ENCODE results near the gene IMP4. TPM values are rescaled to one million over a fixed set of nuclear protein-coding genes. Genes with fewer than 3 reads are reported as not detected.

IMP4 gene
- polyA plus RNA-seq, 1 of the 3 experiments (the other 2 are of a cell fraction) = 252 TPM

DNA sequence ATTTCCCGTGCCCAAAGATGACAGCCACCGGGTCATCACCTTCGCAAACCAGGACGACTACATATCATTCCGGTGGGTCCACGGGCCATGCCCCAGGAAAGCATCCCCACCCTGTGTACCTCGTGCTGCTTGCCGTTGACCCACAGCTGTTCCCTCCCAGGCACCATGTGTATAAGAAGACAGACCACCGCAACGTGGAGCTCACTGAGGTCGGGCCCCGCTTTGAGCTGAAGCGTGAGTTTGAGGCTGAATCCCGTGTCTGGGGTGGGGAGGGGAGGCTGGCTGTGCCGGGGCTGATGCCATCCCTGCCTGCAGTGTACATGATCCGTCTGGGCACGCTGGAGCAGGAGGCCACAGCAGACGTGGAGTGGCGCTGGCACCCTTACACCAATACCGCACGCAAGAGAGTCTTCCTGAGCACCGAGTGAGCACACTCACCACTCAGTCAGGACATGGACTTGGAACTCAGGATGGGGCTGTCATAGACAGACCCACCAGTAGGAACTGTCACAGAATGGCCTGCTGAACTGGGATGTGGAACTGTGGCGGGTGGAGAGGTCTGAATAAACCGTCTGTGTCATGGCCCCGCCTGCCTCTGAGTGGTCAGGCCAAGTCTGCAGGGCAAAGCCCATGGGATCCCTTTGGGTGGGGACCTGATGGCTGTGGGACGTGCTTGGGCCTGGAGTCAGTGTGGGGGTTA, 3.5 kb downstream of the IMP4 start:
- Histone ChIP-seq H3K9me2 (no peaks in the 10 kb centered on the region), H3K79me2 (ENCODE audit: insufficient read depth) (peaks cover 20% of the 10 kb centered on the region), H3K4me2 (no peak overlapping the region), H3K27me3 (ENCODE audit: insufficient read depth) (no peaks in the 10 kb centered on the region), H2AFZ (ENCODE audit: low read depth) (no peak overlapping the region), H3F3A (replicated peaks; ENCODE audit: insufficient read depth) (peaks cover 7% of the 10 kb centered on the region), H3K9ac (no peak overlapping the region), H3K4me1 (ENCODE audit: control insufficient read depth in 1 of 2, insufficient read depth in 2 of 2, low read depth in 1 of 2, low read length in 1 of 2) (peaks cover 5 to 8% of the 10 kb centered on the region in 2 experiments; a peak in 1 of 4 replicates), H4K20me1 (ENCODE audit: insufficient read depth) (peaks cover 9% of the 10 kb centered on the region; the same call in 1 of the 2 replicates), H3K4me3 (ENCODE audit: low read depth in 2 of 2, low read length in 1 of 2) (no peak overlapping the region), H3K36me3 (replicated peaks in 1 of 2; ENCODE audit: control insufficient read depth in 1 of 2, insufficient read depth in 2 of 2, low read length in 1 of 2) (peaks cover 27 to 48% of the 10 kb centered on the region in 2 experiments), H3K9me3 (no peaks in the 10 kb centered on the region), H3K27ac (ENCODE audit: low read depth in 2 of 2, low read length in 1 of 2) (no peak overlapping the region)
- TF ChIP-seq RAD21 (IDR thresholded peaks at IDR 0.05; ENCODE audit: low read length) = no peak
- TF ChIP-seq JUND (IDR thresholded peaks at IDR 0.05) = no peak
- no peak for TF ChIP-seq NRF1 (IDR thresholded peaks at IDR 0.05; ENCODE audit: low read depth, low read length)
- no peak for TF ChIP-seq EP300 (IDR thresholded peaks at IDR 0.05; ENCODE audit: borderline replicate concordance in 1 of 2, low read depth in 1 of 2, low read length in 1 of 2)
- no peak for TF ChIP-seq POLR2AphosphoS5 (IDR thresholded peaks at IDR 0.05; ENCODE audit: low read depth, low read length)
- no peak for TF ChIP-seq ELF1 (IDR thresholded peaks at IDR 0.05)
- TF ChIP-seq TAF1 (IDR thresholded peaks at IDR 0.05; ENCODE audit: borderline replicate concordance, low read depth, low read length) = no peak
- TF ChIP-seq, protein P1, sequence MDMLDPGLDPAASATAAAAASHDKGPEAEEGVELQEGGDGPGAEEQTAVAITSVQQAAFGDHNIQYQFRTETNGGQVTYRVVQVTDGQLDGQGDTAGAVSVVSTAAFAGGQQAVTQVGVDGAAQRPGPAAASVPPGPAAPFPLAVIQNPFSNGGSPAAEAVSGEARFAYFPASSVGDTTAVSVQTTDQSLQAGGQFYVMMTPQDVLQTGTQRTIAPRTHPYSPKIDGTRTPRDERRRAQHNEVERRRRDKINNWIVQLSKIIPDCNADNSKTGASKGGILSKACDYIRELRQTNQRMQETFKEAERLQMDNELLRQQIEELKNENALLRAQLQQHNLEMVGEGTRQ (IDR thresholded peaks at IDR 0.05; ENCODE audit: borderline replicate concordance, low read depth, low read length) = no peak
- TF ChIP-seq SIN3A (IDR thresholded peaks at IDR 0.05; ENCODE audit: borderline replicate concordance, low read depth, low read length) = no peak
- CTCF ChIA-PET = interaction anchor here (1.3 kb wide), 1 partner anchor 10 kb away, joined by 4 read pairs; the partner anchor contains the start of gene PTPN18
- POLR2A ChIA-PET = no interaction called here
- 97% methylated on average over 18 of the region's 26 CpGs for WGBS (ENCODE audit: low lambda C conversion rate)
- no peak for DNase-seq

DNA sequence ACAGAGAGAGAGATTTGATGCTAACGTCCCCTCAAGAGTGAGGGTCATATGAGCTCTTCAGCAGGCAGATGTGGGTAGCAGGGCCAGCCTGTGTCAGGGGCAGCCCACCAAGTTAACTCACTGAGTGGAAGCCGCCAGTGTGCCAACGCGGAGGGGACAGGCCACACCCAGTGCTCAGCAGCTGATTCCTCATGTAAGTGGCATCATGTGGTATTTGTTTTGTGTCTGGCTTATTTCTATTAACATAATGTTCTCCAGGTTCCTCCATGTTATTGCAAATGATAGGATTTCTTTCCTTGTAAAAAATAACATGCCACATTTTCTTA, 4.0 kb downstream of the IMP4 start:
- POLR2A ChIA-PET = interaction anchor here (1.3 kb wide), 1 partner anchor 9 kb away, joined by 4 read pairs; no protein-coding TSS in a partner anchor
- TF ChIP-seq SMC3 (IDR thresholded peaks at IDR 0.05; ENCODE audit: low read depth, low read length) (no peak), TCF12 (IDR thresholded peaks at IDR 0.05) (no peak), RFX5 (IDR thresholded peaks at IDR 0.05; ENCODE audit: low read length) (no peak), JUND (IDR thresholded peaks at IDR 0.05) (no peak), GABPA (IDR thresholded peaks at IDR 0.05; ENCODE audit: low read depth) (no peak), GATA2 (CRISPR knock-in tag; IDR thresholded peaks at IDR 0.05) (no peak), TEAD4 (IDR thresholded peaks at IDR 0.05; ENCODE audit: borderline replicate concordance, insufficient read depth) (no peak), FOXJ3 (CRISPR knock-in tag; IDR thresholded peaks at IDR 0.05) (no peak), EZH2phosphoT487 (IDR thresholded peaks at IDR 0.05; ENCODE audit: borderline replicate concordance, low read depth) (no peak)
- TF ChIP-seq, protein P2, sequence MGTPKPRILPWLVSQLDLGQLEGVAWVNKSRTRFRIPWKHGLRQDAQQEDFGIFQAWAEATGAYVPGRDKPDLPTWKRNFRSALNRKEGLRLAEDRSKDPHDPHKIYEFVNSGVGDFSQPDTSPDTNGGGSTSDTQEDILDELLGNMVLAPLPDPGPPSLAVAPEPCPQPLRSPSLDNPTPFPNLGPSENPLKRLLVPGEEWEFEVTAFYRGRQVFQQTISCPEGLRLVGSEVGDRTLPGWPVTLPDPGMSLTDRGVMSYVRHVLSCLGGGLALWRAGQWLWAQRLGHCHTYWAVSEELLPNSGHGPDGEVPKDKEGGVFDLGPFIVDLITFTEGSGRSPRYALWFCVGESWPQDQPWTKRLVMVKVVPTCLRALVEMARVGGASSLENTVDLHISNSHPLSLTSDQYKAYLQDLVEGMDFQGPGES (IDR thresholded peaks at IDR 0.05; ENCODE audit: low read depth, low read length) = no peak

More for the DNA sequence above, 4.0 kb downstream of the IMP4 start:
- H4K20me1 ChIP-seq (ENCODE audit: insufficient read depth) = peaks cover 9% of the 10 kb centered on the region; the same call in 1 of the 2 replicates
- no peak overlapping the region for H3K27ac ChIP-seq (ENCODE audit: low read depth in 2 of 2, low read length in 1 of 2)
- peaks cover 27 to 48% of the 10 kb centered on the region in 2 experiments for H3K36me3 ChIP-seq (replicated peaks in 1 of 2; ENCODE audit: control insufficient read depth in 1 of 2, insufficient read depth in 2 of 2, low read length in 1 of 2)
- H3K9me2 ChIP-seq = no peaks in the 10 kb centered on the region
- peaks cover 4 to 5% of the 10 kb centered on the region in 2 experiments; a peak in 1 of 4 replicates for H3K4me1 ChIP-seq (ENCODE audit: control insufficient read depth in 1 of 2, insufficient read depth in 2 of 2, low read depth in 1 of 2, low read length in 1 of 2)
- H3K4me2 ChIP-seq = no peak overlapping the region
- H3K79me2 ChIP-seq (ENCODE audit: insufficient read depth) = peaks cover 20% of the 10 kb centered on the region
- H3K9me3 ChIP-seq = no peaks in the 10 kb centered on the region
- H3K4me3 ChIP-seq (ENCODE audit: low read depth in 2 of 2, low read length in 1 of 2) = no peak overlapping the region
- H3F3A ChIP-seq (replicated peaks; ENCODE audit: insufficient read depth) = peaks cover 7% of the 10 kb centered on the region
- no peak overlapping the region for H2AFZ ChIP-seq (ENCODE audit: low read depth)
- 75% methylated on average over 1 of the region's 4 CpGs for WGBS (ENCODE audit: low lambda C conversion rate)
- CTCF ChIA-PET = interaction anchor here (1.3 kb wide), 1 partner anchor 9 kb away, joined by 4 read pairs; the partner anchor contains the start of gene PTPN18
- H3K27me3 ChIP-seq (ENCODE audit: insufficient read depth) = no peaks in the 10 kb centered on the region
- no peak overlapping the region for H3K9ac ChIP-seq
- DNase-seq = no peak

All from SK-N-SH (cell line).